ENCODE data around the gene NADK2. TPM values are rescaled to one million over a fixed set of nuclear protein-coding genes. Genes with fewer than 3 reads are reported as not detected.

Gene NADK2
- total RNA-seq, 1 donor from 2014 or later: 20.7 TPM

GRCh38 chr5:36227046-36227445 lies 14.7 kb downstream of the NADK2 start:
- no peak overlapping the region for H3K27ac Mint-ChIP-seq (ENCODE audit: unreplicated experiment)

GRCh38 chr5:36222620-36223019 lies 19.1 kb downstream of the NADK2 start:
- no peak for FAIRE-seq
- Mint-ChIP-seq H3K4me1 (ENCODE audit: low read depth, unreplicated experiment) (no peaks in the 10 kb centered on the region), H3K27ac (ENCODE audit: unreplicated experiment) (no peak overlapping the region), H3K27me3 (ENCODE audit: low read depth, unreplicated experiment) (no peaks in the 10 kb centered on the region), H3K4me3 (ENCODE audit: unreplicated experiment) (no peak overlapping the region), H3K9me3 (ENCODE audit: unreplicated experiment) (no peaks in the 10 kb centered on the region), H3K36me3 (ENCODE audit: low read depth, unreplicated experiment) (peaks cover 2% of the 10 kb centered on the region)
- DNase-seq (ENCODE audit: low read depth): no peak
- Histone ChIP-seq H3K27me3 (ENCODE audit: insufficient read depth, low read length) (no peaks in the 10 kb centered on the region), H4K20me1 (ENCODE audit: insufficient read depth, low read length) (no peaks in the 10 kb centered on the region), H3K79me2 (ENCODE audit: insufficient read depth, low read length) (no peaks in the 10 kb centered on the region), H3K9ac (ENCODE audit: low read length) (no peak overlapping the region), H3K4me1 (ENCODE audit: insufficient read depth, low read length) (no peaks in the 10 kb centered on the region), H3K9me3 (ENCODE audit: insufficient read depth, low read depth, low read length) (no peaks in the 10 kb centered on the region), H3K36me3 (ENCODE audit: insufficient read depth, low read length) (peaks cover 5% of the 10 kb centered on the region), H2AFZ (ENCODE audit: low read depth, low read length) (no peak overlapping the region), H3K4me2 (ENCODE audit: low read length) (no peak overlapping the region), H3K4me3 (ENCODE audit: insufficient read depth, low read depth, low read length) (no peak overlapping the region), H3K27ac (ENCODE audit: low read depth, low read length) (no peak overlapping the region)
- no peak for TF ChIP-seq EZH2 (IDR thresholded peaks at IDR 0.05; ENCODE audit: insufficient read depth, low read length)
- no peak for TF ChIP-seq CTCF (IDR thresholded peaks at IDR 0.05; ENCODE audit: insufficient read depth, low read depth, low read length)

More at GRCh38 chr5:36227046-36227445, 14.7 kb downstream of the NADK2 start:
- H2AFZ ChIP-seq (ENCODE audit: low read depth, low read length): no peak overlapping the region
- H3K79me2 ChIP-seq (ENCODE audit: insufficient read depth, low read length): peaks cover 9% of the 10 kb centered on the region
- H3K4me3 Mint-ChIP-seq (ENCODE audit: unreplicated experiment): no peak overlapping the region
- FAIRE-seq (no peak), DNase-seq (ENCODE audit: low read depth) (no peak)
- TF ChIP-seq EZH2 (IDR thresholded peaks at IDR 0.05; ENCODE audit: insufficient read depth, low read length) (no peak), CTCF (IDR thresholded peaks at IDR 0.05; ENCODE audit: insufficient read depth, low read depth, low read length) (no peak)
- no peaks in the 10 kb centered on the region for H3K36me3 Mint-ChIP-seq (ENCODE audit: low read depth, unreplicated experiment)
- no peak overlapping the region for H3K27ac ChIP-seq (ENCODE audit: low read depth, low read length)
- H3K9me3 Mint-ChIP-seq (ENCODE audit: unreplicated experiment): no peaks in the 10 kb centered on the region
- no peaks in the 10 kb centered on the region for H3K4me1 ChIP-seq (ENCODE audit: insufficient read depth, low read length)
- peaks cover 5% of the 10 kb centered on the region for H3K36me3 ChIP-seq (ENCODE audit: insufficient read depth, low read length)
- peaks cover 11% of the 10 kb centered on the region for H4K20me1 ChIP-seq (ENCODE audit: insufficient read depth, low read length)
- no peak overlapping the region for H3K4me2 ChIP-seq (ENCODE audit: low read length)
- H3K9ac ChIP-seq (ENCODE audit: low read length): no peak overlapping the region
- H3K27me3 ChIP-seq (ENCODE audit: insufficient read depth, low read length): no peaks in the 10 kb centered on the region
- H3K9me3 ChIP-seq (ENCODE audit: insufficient read depth, low read depth, low read length): no peaks in the 10 kb centered on the region
- no peaks in the 10 kb centered on the region for H3K4me1 Mint-ChIP-seq (ENCODE audit: low read depth, unreplicated experiment)
- H3K4me3 ChIP-seq (ENCODE audit: insufficient read depth, low read depth, low read length): no peak overlapping the region
- no peaks in the 10 kb centered on the region for H3K27me3 Mint-ChIP-seq (ENCODE audit: low read depth, unreplicated experiment)

GRCh38 chr5:36217988-36218387 lies 23.7 kb downstream of the NADK2 start:
- H3K4me3 ChIP-seq (ENCODE audit: insufficient read depth, low read depth, low read length): no peak overlapping the region
- H3K9ac ChIP-seq (ENCODE audit: low read length): no peak overlapping the region
- Mint-ChIP-seq H3K4me1 (ENCODE audit: low read depth, unreplicated experiment) (no peaks in the 10 kb centered on the region), H3K36me3 (ENCODE audit: low read depth, unreplicated experiment) (peaks cover 4% of the 10 kb centered on the region), H3K9me3 (ENCODE audit: unreplicated experiment) (no peaks in the 10 kb centered on the region), H3K27ac (ENCODE audit: unreplicated experiment) (no peak overlapping the region), H3K4me3 (ENCODE audit: unreplicated experiment) (no peak overlapping the region), H3K27me3 (ENCODE audit: low read depth, unreplicated experiment) (no peaks in the 10 kb centered on the region)
- H4K20me1 ChIP-seq (ENCODE audit: insufficient read depth, low read length): no peaks in the 10 kb centered on the region
- H2AFZ ChIP-seq (ENCODE audit: low read depth, low read length): no peak overlapping the region
- no peak overlapping the region for H3K27ac ChIP-seq (ENCODE audit: low read depth, low read length)
- H3K36me3 ChIP-seq (ENCODE audit: insufficient read depth, low read length): peaks cover 1% of the 10 kb centered on the region
- no peak for FAIRE-seq
- no peak for DNase-seq (ENCODE audit: low read depth)
- no peaks in the 10 kb centered on the region for H3K27me3 ChIP-seq (ENCODE audit: insufficient read depth, low read length)
- no peaks in the 10 kb centered on the region for H3K4me1 ChIP-seq (ENCODE audit: insufficient read depth, low read length)
- no peaks in the 10 kb centered on the region for H3K79me2 ChIP-seq (ENCODE audit: insufficient read depth, low read length)
- H3K9me3 ChIP-seq (ENCODE audit: insufficient read depth, low read depth, low read length): no peaks in the 10 kb centered on the region
- TF ChIP-seq CTCF (IDR thresholded peaks at IDR 0.05; ENCODE audit: insufficient read depth, low read depth, low read length) (no peak), EZH2 (IDR thresholded peaks at IDR 0.05; ENCODE audit: insufficient read depth, low read length) (no peak)
- H3K4me2 ChIP-seq (ENCODE audit: low read length): no peak overlapping the region

Data from astrocyte (in vitro differentiated cells and primary cell).